Measurements from ENCODE around the gene CAPG. TPM values are rescaled to one million over a fixed set of nuclear protein-coding genes. Genes with fewer than 3 reads are reported as not detected.

The CAPG gene
- total and polyA plus RNA-seq, 9 of the 15 experiments (the other 6 are each of a cell fraction or from before 2014, with no cell fraction given): 10.6 to 90.4 (median 56.0) TPM

DNA sequence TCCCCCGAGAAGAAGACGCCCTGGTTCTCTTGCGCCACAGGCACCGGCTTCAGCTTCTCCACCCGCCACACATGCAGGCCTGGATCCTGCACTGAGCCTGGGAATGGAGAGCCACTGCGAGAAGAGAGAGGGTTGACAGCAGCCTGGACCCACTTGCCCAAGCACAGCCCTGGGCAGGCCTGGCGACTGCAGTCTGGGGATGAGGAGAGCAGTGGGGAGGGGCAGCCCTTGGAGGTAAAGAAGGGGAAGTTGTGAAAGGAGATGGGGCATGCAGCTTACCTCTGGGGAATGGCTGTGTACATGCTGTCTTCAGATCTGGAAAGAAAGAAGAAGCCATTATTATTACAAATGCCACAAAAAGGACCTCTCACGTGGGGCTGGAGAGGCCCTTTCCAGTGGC, 8.3 kb downstream of the CAPG start:
- DNase-seq (ENCODE audit: extremely low read depth in 1 of 4, low spot score in 3 of 4): no peak
- in situ Hi-C loops (cut with MboI) (no loop called here), intact Hi-C loops (cut with micrococcal nuclease) (no loop called here)
- no TSS peak for BruUV-seq (replicated peaks)
- no peak overlapping the region for H3K4me2 ChIP-seq (ENCODE audit: insufficient read depth, low read length)
- ATAC-seq: no peak
- TF ChIP-seq, protein P1, sequence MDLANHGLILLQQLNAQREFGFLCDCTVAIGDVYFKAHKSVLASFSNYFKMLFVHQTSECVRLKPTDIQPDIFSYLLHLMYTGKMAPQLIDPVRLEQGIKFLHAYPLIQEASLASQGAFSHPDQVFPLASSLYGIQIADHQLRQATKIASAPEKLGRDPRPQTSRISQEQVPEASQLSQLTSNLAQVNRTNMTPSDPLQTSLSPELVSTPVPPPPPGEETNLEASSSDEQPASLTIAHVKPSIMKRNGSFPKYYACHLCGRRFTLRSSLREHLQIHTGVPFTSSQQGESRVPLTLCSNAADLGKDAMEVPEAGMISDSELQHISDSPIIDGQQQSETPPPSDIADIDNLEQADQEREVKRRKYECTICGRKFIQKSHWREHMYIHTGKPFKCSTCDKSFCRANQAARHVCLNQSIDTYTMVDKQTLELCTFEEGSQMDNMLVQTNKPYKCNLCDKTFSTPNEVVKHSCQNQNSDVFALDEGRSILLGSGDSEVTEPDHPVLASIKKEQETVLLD (IDR thresholded peaks at IDR 0.05): no peak
- TF ChIP-seq NR3C1 (CRISPR knock-in tag; IDR thresholded peaks at IDR 0.05) (no peak), KLF10 (CRISPR knock-in tag; IDR thresholded peaks at IDR 0.05) (no peak), MIER1 (IDR thresholded peaks at IDR 0.05; ENCODE audit: low read depth) (no peak), TRIM24 (IDR thresholded peaks at IDR 0.05) (no peak), BRF1 (IDR thresholded peaks at IDR 0.05; ENCODE audit: borderline replicate concordance, extremely low read depth, insufficient read length) (no peak), ZBTB17 (CRISPR knock-in tag; IDR thresholded peaks at IDR 0.05) (no peak), ZNF174 (CRISPR knock-in tag; IDR thresholded peaks at IDR 0.05) (no peak), PTBP1 (IDR thresholded peaks at IDR 0.05; ENCODE audit: low read depth, low read length) (no peak), ZNF764 (CRISPR knock-in tag; IDR thresholded peaks at IDR 0.05; ENCODE audit: low read depth) (no peak), ZNF551 (CRISPR knock-in tag; IDR thresholded peaks at IDR 0.05) (no peak), SRSF7 (optimal IDR thresholded peaks at IDR 0.05; ENCODE audit: low read depth, low read length) (no peak), ZNF121 (CRISPR knock-in tag; conservative IDR thresholded peaks at IDR 0.05) (no peak), ZNF431 (CRISPR knock-in tag; IDR thresholded peaks at IDR 0.05) (no peak), ZNF717 (CRISPR knock-in tag; IDR thresholded peaks at IDR 0.05) (no peak), NFXL1 (CRISPR knock-in tag; IDR thresholded peaks at IDR 0.05) (no peak), NRF1 (conservative IDR thresholded peaks at IDR 0.05 in 1 of 2, IDR thresholded peaks at IDR 0.05 in 1 of 2) (no peak), ILF3 (IDR thresholded peaks at IDR 0.05; ENCODE audit: borderline replicate concordance) (no peak)
- TF ChIP-seq, protein P2, sequence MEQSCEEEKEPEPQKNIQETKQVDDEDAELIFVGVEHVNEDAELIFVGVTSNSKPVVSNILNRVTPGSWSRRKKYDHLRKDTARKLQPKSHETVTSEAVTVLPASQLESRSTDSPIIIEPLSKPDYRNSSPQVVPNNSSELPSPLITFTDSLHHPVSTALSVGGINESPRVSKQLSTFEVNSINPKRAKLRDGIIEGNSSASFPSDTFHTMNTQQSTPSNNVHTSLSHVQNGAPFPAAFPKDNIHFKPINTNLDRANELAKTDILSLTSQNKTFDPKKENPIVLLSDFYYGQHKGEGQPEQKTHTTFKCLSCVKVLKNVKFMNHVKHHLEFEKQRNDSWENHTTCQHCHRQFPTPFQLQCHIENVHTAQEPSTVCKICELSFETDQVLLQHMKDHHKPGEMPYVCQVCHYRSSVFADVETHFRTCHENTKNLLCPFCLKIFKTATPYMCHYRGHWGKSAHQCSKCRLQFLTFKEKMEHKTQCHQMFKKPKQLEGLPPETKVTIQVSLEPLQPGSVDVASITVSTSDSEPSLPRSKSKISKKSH (CRISPR knock-in tag; IDR thresholded peaks at IDR 0.05): no peak
- TF ChIP-seq, protein P3, sequence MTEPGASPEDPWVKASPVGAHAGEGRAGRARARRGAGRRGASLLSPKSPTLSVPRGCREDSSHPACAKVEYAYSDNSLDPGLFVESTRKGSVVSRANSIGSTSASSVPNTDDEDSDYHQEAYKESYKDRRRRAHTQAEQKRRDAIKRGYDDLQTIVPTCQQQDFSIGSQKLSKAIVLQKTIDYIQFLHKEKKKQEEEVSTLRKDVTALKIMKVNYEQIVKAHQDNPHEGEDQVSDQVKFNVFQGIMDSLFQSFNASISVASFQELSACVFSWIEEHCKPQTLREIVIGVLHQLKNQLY (CRISPR knock-in tag; conservative IDR thresholded peaks at IDR 0.05): no peak
- no peaks in the 10 kb centered on the region for H4K20me1 ChIP-seq (replicated peaks; ENCODE audit: control insufficient read depth, insufficient read depth, low read length)
- peaks cover 0 to 7% of the 10 kb centered on the region in 2 experiments; a peak in 1 of 5 replicates for H3K4me1 ChIP-seq (replicated peaks in 1 of 2; ENCODE audit: control insufficient read depth in 2 of 2, insufficient read depth in 2 of 2, low read length in 2 of 2)
- H3K9ac ChIP-seq (ENCODE audit: insufficient read depth in 1 of 2, low read depth in 2 of 2, low read length in 2 of 2): no peak overlapping the region; a peak in 1 of 4 replicates
- WGBS (ENCODE audit: insufficient coverage, low coverage, missing lambda C conversion rate): 66% methylated on average over 7 of the region's 8 CpGs
- no peaks in the 10 kb centered on the region; the same call in 1 of the 2 replicates for H3K9me3 ChIP-seq (replicated peaks; ENCODE audit: control insufficient read depth, insufficient read depth, low read depth, low read length)
- no peak overlapping the region for H3K4me3 ChIP-seq
- no peak overlapping the region for H2AFZ ChIP-seq (ENCODE audit: low read depth, low read length)
- FAIRE-seq: no peak
- ChIA-PET CTCF (ENCODE audit: low intra/inter-chr PET ratio) (no interaction called here), POLR2A (interaction anchor here (63.9 kb wide), 1 partner anchor 144 kb away, joined by 1576 read pairs; the partner anchor contains the start of gene MAT2A)
- no peaks in the 10 kb centered on the region for H3K27me3 ChIP-seq (ENCODE audit: control insufficient read depth in 2 of 2, insufficient read depth in 2 of 2, low read length in 2 of 2)
- no peaks in the 10 kb centered on the region for H3K9me1 ChIP-seq (ENCODE audit: control insufficient read depth, insufficient read depth, low read length)
- H3K27ac ChIP-seq (ENCODE audit: extremely low read depth, low read depth, low read length): no peak overlapping the region
- H3K36me3 ChIP-seq (ENCODE audit: control insufficient read depth, insufficient read depth, low read length): peaks cover 2% of the 10 kb centered on the region; the same call in 1 of the 3 replicates
- no peaks in the 10 kb centered on the region for H3K79me2 ChIP-seq (ENCODE audit: control insufficient read depth, insufficient read depth, low read length)
